SU-DHL-6 (cell line): ENCODE results near the gene GIPC2.

ENCODE experiments used
- H2AFZ ChIP-seq: fragments of 200-600 bp; sonication (generic); 2 replicates; pipeline ENCODE4 v1.6.1; 2014; ENCODE audit warnings: low read depth, mild to moderate bottlenecking, moderate library complexity, mixed read lengths, antibody characterized with exemption, low read length; ENCODE audit not compliant: severe bottlenecking
- H3F3A ChIP-seq: fragments of 200-600 bp; shearing (Covaris generic); 2 replicates; pipeline ENCODE4 v1.6.0; 2016; ENCODE audit warnings: antibody characterized with exemption, mild to moderate bottlenecking; ENCODE audit not compliant: insufficient read depth
- H3K27ac ChIP-seq: fragments of 200-600 bp; sonication (generic); 2 replicates; pipeline ENCODE4 v1.5.1; 2016; ENCODE audit warnings: low read depth, mild to moderate bottlenecking, low read length, moderate library complexity, mixed read lengths
- H3K27me3 ChIP-seq: fragments of 200-600 bp; sonication (generic), shearing (Covaris generic); 2 replicates; pipeline ENCODE4 v1.6.0; 2014; ENCODE audit warnings: mild to moderate bottlenecking, low read length
- H3K36me3 ChIP-seq: fragments of 200-600 bp; sonication (generic); 2 replicates; pipeline ENCODE4 v1.6.1; 2014; ENCODE audit warnings: mild to moderate bottlenecking, low read length, mixed read lengths
- H3K4me2 ChIP-seq: fragments of 300-600, 200-600 bp; shearing (Covaris generic), sonication (generic); 2 replicates; pipeline ENCODE4 v1.6.0; 2014; ENCODE audit warnings: low read length, low read depth, mild to moderate bottlenecking; ENCODE audit not compliant: poor library complexity, severe bottlenecking
- H3K4me3 ChIP-seq: fragments of 200-600 bp; sonication (generic); 2 replicates; pipeline ENCODE4 v1.5.1; 2014; ENCODE audit warnings: antibody characterized with exemption, low read length, mild to moderate bottlenecking, mixed read lengths; ENCODE audit not compliant: insufficient read depth, poor library complexity, severe bottlenecking
- H3K79me2 ChIP-seq: fragments of 200-600 bp; sonication (generic); 2 replicates; pipeline ENCODE4 v1.6.1; 2014; ENCODE audit warnings: mild to moderate bottlenecking, low read length, moderate library complexity; ENCODE audit not compliant: insufficient read depth
- H3K9ac ChIP-seq: fragments of 200-600 bp; sonication (generic); 2 replicates; pipeline ENCODE4 v1.7.0; 2014; ENCODE audit warnings: mild to moderate bottlenecking, low read length
- H3K9me2 ChIP-seq: fragments of 200-600 bp; sonication (generic); replicated peaks from 2 replicates; pipeline ENCODE4 v1.6.1; 2014; ENCODE audit warnings: low read length; ENCODE audit not compliant: insufficient read depth
- H3K9me3 ChIP-seq: fragments of 200-600 bp; sonication (generic); 2 replicates; pipeline ENCODE4 v1.6.1; 2014; ENCODE audit warnings: low read length, mixed read lengths; ENCODE audit not compliant: insufficient read depth
- H4K20me1 ChIP-seq: fragments of 200-600 bp; sonication (generic); 2 replicates; pipeline ENCODE4 v1.6.1; 2014; ENCODE audit warnings: low read depth, mild to moderate bottlenecking, antibody characterized with exemption, low read length, moderate library complexity, mixed read lengths
- CTCF ChIP-seq: fragments of 200-600 bp; sonication (generic); IDR thresholded peaks from one replicate; pipeline ENCODE4 v1.5.1; 2017; ENCODE audit warnings: antibody characterized with exemption, mild to moderate bottlenecking, low read length, moderate library complexity; ENCODE audit not compliant: insufficient read depth, poor library complexity, severe bottlenecking
- EZH2phosphoT487 ChIP-seq: fragments of 200-600 bp; sonication (generic), shearing (Covaris generic); conservative IDR thresholded peaks from 2 replicates; pipeline ENCODE4 v1.6.1; 2018; ENCODE audit warnings: mild to moderate bottlenecking, antibody characterized with exemption, low read length, moderate library complexity, mixed read lengths

GIPC2 gene

GRCh38 chr1:78176448-78176847, 130.7 kb downstream of the GIPC2 start:
- no peak overlapping the region for H3K4me3 ChIP-seq
- no peak for TF ChIP-seq EZH2phosphoT487
- no peaks in the 10 kb centered on the region for H3K9me3 ChIP-seq
- no peaks in the 10 kb centered on the region for H3K9me2 ChIP-seq
- no peaks in the 10 kb centered on the region for H4K20me1 ChIP-seq
- H3F3A ChIP-seq, result no peaks in the 10 kb centered on the region
- no peak overlapping the region for H3K4me2 ChIP-seq
- H3K27ac ChIP-seq, result no peak overlapping the region
- no peaks in the 10 kb centered on the region for H3K36me3 ChIP-seq
- no peaks in the 10 kb centered on the region for H3K79me2 ChIP-seq
- no peak overlapping the region for H3K9ac ChIP-seq
- H2AFZ ChIP-seq, result no peak overlapping the region
- H3K27me3 ChIP-seq, result no peaks in the 10 kb centered on the region

GRCh38 chr1:78177708-78178270, 132.0 kb downstream of the GIPC2 start:
- Histone ChIP-seq H3K4me3 (no peak overlapping the region), H2AFZ (no peak overlapping the region), H3K4me2 (no peak overlapping the region), H3K27ac (no peak overlapping the region), H3K27me3 (no peaks in the 10 kb centered on the region), H3K9me2 (no peaks in the 10 kb centered on the region), H3F3A (no peaks in the 10 kb centered on the region), H3K9ac (no peak overlapping the region), H3K9me3 (no peaks in the 10 kb centered on the region), H3K79me2 (no peaks in the 10 kb centered on the region), H4K20me1 (no peaks in the 10 kb centered on the region), H3K36me3 (no peaks in the 10 kb centered on the region)
- TF ChIP-seq EZH2phosphoT487 (no peak), CTCF (no peak)

GRCh38 chr1:78178816-78179215, 133.1 kb downstream of the GIPC2 start:
- Histone ChIP-seq H3K79me2 (no peaks in the 10 kb centered on the region), H3K9me2 (no peaks in the 10 kb centered on the region), H2AFZ (no peak overlapping the region), H3K9me3 (no peaks in the 10 kb centered on the region), H3K27me3 (no peaks in the 10 kb centered on the region), H3K27ac (no peak overlapping the region), H3K4me2 (no peak overlapping the region), H3K4me3 (no peak overlapping the region), H4K20me1 (no peaks in the 10 kb centered on the region), H3F3A (no peaks in the 10 kb centered on the region), H3K36me3 (no peaks in the 10 kb centered on the region), H3K9ac (no peak overlapping the region)
- no peak for TF ChIP-seq EZH2phosphoT487
- no peak for TF ChIP-seq CTCF

GRCh38 chr1:78184460-78185072, 138.8 kb downstream of the GIPC2 start:
- Histone ChIP-seq H4K20me1 (no peaks in the 10 kb centered on the region), H2AFZ (no peak overlapping the region), H3K9me2 (no peaks in the 10 kb centered on the region), H3K4me2 (no peak overlapping the region), H3K27ac (no peak overlapping the region), H3K36me3 (no peaks in the 10 kb centered on the region), H3K9me3 (no peaks in the 10 kb centered on the region), H3K79me2 (no peaks in the 10 kb centered on the region), H3F3A (no peaks in the 10 kb centered on the region), H3K27me3 (no peaks in the 10 kb centered on the region), H3K9ac (no peak overlapping the region), H3K4me3 (no peak overlapping the region)
- no peak for TF ChIP-seq CTCF
- no peak for TF ChIP-seq EZH2phosphoT487
